ENCODE measurements around the gene DLGAP1. TPM values are rescaled to one million over a fixed set of nuclear protein-coding genes. Genes with fewer than 3 reads are reported as not detected.

The DLGAP1 gene
- total RNA-seq, 4 donors from 2014 or later, result 0.22 to 1.5 (median 0.56) TPM

DNA sequence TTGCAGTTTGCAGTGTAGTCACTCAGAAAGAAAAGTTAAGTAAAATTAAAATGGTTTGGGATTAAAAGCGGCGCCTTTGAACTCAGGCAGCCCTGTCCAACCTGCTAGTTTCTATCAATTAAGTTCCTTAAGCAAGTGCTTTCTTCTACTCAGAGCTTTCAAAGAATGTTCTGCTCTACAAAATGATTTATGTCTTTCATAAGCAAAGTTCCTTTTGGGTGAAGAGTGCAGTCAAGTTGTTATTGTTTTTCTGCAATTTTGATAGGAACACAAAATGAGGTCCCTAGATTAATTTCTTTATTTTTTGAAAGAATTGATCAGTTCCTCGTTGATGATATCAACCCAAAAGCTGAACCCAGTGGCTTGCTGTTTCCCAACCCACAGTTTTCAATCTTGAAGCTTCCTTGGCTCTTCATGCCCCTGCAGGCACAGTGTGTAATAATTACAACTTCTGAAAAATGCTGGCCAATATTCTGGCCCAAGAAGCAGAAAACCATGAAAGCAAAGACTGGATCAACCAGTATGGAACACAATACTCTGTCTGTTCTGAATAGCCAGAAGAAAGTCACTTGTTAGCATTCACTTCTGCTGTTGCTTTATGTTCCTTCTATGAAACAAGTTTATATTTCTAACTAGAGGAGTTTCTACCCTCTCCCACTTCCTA, 916.0 kb downstream of the DLGAP1 start:
- Histone ChIP-seq H3K4me1 (peaks cover 0 to 13% (median 0%) of the 10 kb centered on the region in 3 donors), H3K27ac (peak overlapping the region in 1 of 4 donors; percentile 40), H3K36me3 (no peaks in the 10 kb centered on the region), H3K27me3 (no peaks in the 10 kb centered on the region), H3K4me3 (no peak overlapping the region), H3K9me3 (no peaks in the 10 kb centered on the region)
- ATAC-seq, result no peak
- TF ChIP-seq POLR2AphosphoS5 (IDR thresholded peaks at IDR 0.05) (no peak), EP300 (IDR thresholded peaks at IDR 0.05) (no peak), POLR2A (IDR thresholded peaks at IDR 0.05) (no peak)
- TF ChIP-seq, protein P1, sequence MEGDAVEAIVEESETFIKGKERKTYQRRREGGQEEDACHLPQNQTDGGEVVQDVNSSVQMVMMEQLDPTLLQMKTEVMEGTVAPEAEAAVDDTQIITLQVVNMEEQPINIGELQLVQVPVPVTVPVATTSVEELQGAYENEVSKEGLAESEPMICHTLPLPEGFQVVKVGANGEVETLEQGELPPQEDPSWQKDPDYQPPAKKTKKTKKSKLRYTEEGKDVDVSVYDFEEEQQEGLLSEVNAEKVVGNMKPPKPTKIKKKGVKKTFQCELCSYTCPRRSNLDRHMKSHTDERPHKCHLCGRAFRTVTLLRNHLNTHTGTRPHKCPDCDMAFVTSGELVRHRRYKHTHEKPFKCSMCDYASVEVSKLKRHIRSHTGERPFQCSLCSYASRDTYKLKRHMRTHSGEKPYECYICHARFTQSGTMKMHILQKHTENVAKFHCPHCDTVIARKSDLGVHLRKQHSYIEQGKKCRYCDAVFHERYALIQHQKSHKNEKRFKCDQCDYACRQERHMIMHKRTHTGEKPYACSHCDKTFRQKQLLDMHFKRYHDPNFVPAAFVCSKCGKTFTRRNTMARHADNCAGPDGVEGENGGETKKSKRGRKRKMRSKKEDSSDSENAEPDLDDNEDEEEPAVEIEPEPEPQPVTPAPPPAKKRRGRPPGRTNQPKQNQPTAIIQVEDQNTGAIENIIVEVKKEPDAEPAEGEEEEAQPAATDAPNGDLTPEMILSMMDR (IDR thresholded peaks at IDR 0.05), result no peak
- WGBS, 2 donors (ENCODE audit: low coverage in 1 of 2), result 70 to 90% methylated on average over 3 of the region's 3 CpGs

- 35 to 61% methylated on average over 3 of the region's 3 CpGs for WGBS, 2 donors (ENCODE audit: low coverage in 1 of 2)
- H3K36me3 ChIP-seq, result no peaks in the 10 kb centered on the region
- no peak overlapping the region for H3K4me3 ChIP-seq
- H3K9me3 ChIP-seq, result no peaks in the 10 kb centered on the region
- H3K27ac ChIP-seq, result peak overlapping the region in 1 of 4 donors; percentile 40
- ATAC-seq, result peak; percentile 28
- H3K4me1 ChIP-seq, result peaks cover 0 to 13% (median 0%) of the 10 kb centered on the region in 3 donors
- TF ChIP-seq POLR2AphosphoS5 (IDR thresholded peaks at IDR 0.05) (no peak), EP300 (IDR thresholded peaks at IDR 0.05) (no peak), POLR2A (IDR thresholded peaks at IDR 0.05) (no peak)
- TF ChIP-seq, protein P1 (IDR thresholded peaks at IDR 0.05), result no peak
- H3K27me3 ChIP-seq, result no peaks in the 10 kb centered on the region
Measured at GRCh38 chr18:3538456-3538855, 916.7 kb downstream of the DLGAP1 start.

- H3K4me1 ChIP-seq, result no peaks in the 10 kb centered on the region
- 92% methylated on average over 3 to 5 of the region's 5 CpGs for WGBS, 2 donors (ENCODE audit: low coverage in 1 of 2)
- H3K27me3 ChIP-seq, result no peaks in the 10 kb centered on the region
- TF ChIP-seq, protein P1 (IDR thresholded peaks at IDR 0.05), result no peak
- TF ChIP-seq POLR2A (IDR thresholded peaks at IDR 0.05) (no peak), EP300 (IDR thresholded peaks at IDR 0.05) (no peak)
- H3K36me3 ChIP-seq, result no peaks in the 10 kb centered on the region
- no peaks in the 10 kb centered on the region for H3K9me3 ChIP-seq
- no peak overlapping the region for H3K4me3 ChIP-seq
- no peak overlapping the region for H3K27ac ChIP-seq
- ATAC-seq, result no peak
Measured at GRCh38 chr18:3530807-3531206, 924.3 kb downstream of the DLGAP1 start.

- no peak for ATAC-seq
- no peaks in the 10 kb centered on the region for H3K27me3 ChIP-seq
- H3K27ac ChIP-seq, result no peak overlapping the region
- WGBS, 2 donors (ENCODE audit: low coverage in 1 of 2), result 40 to 41% methylated on average over 3 of the region's 3 CpGs
- no peaks in the 10 kb centered on the region for H3K9me3 ChIP-seq
- H3K36me3 ChIP-seq, result no peaks in the 10 kb centered on the region
- no peak overlapping the region for H3K4me3 ChIP-seq
- H3K4me1 ChIP-seq, result no peaks in the 10 kb centered on the region
- TF ChIP-seq POLR2AphosphoS5 (IDR thresholded peaks at IDR 0.05) (no peak), POLR2A (IDR thresholded peaks at IDR 0.05) (no peak)
- TF ChIP-seq, protein P1 (IDR thresholded peaks at IDR 0.05), result no peak
Measured at GRCh38 chr18:3529601-3530000, 925.5 kb downstream of the DLGAP1 start.

GRCh38 chr18:3529077-3529476, 926.0 kb downstream of the DLGAP1 start:
- TF ChIP-seq, protein P1 (IDR thresholded peaks at IDR 0.05), result no peak
- TF ChIP-seq POLR2AphosphoS5 (IDR thresholded peaks at IDR 0.05) (no peak), POLR2A (IDR thresholded peaks at IDR 0.05) (no peak), EP300 (IDR thresholded peaks at IDR 0.05) (no peak)
- Histone ChIP-seq H3K4me1 (no peaks in the 10 kb centered on the region), H3K4me3 (no peak overlapping the region), H3K9me3 (peaks cover 0 to under 1% (median 0%) of the 10 kb centered on the region in 3 donors), H3K27me3 (no peaks in the 10 kb centered on the region), H3K27ac (no peak overlapping the region), H3K36me3 (no peaks in the 10 kb centered on the region)
- no peak for ATAC-seq
- 88 to 100% methylated on average over 1 to 3 of the region's 3 CpGs for WGBS, 2 donors (ENCODE audit: low coverage in 1 of 2)

Measured in gastroesophageal sphincter (tissue), 4 donors.